Loucy (cell line): ENCODE measurements around the gene RILPL2.

ENCODE experiments used
- H2AFZ ChIP-seq: fragments of 200-600 bp; sonication (generic); 2 replicates; pipeline ENCODE4 v1.6.0; 2016; ENCODE audit warnings: antibody characterized with exemption, mild to moderate bottlenecking, low read length, moderate library complexity
- H3F3A ChIP-seq: fragments of 200-600 bp; 2 replicates; pipeline ENCODE4 v1.6.0; 2016; ENCODE audit warnings: antibody characterized with exemption, low read depth, mild to moderate bottlenecking
- H3K27me3 ChIP-seq: fragments of 200-600 bp; sonication (generic); 2 replicates; pipeline ENCODE4 v1.6.1; 2014; ENCODE audit warnings: low read length, mild to moderate bottlenecking; ENCODE audit not compliant: insufficient read depth, poor library complexity, severe bottlenecking
- H3K36me3 ChIP-seq: fragments of 200-600 bp; sonication (generic); 2 replicates; pipeline ENCODE4 v1.6.1; 2016; ENCODE audit warnings: low read length; ENCODE audit not compliant: insufficient read depth
- H3K4me1 ChIP-seq: fragments of 200-600 bp; sonication (generic); 2 replicates; pipeline ENCODE4 v1.5.1; 2014; ENCODE audit warnings: low read length, mild to moderate bottlenecking; ENCODE audit not compliant: insufficient read depth, poor library complexity, severe bottlenecking
- H3K4me2 ChIP-seq: fragments of 200-600 bp; sonication (generic); 2 replicates; pipeline ENCODE4 v1.6.0; 2014; ENCODE audit warnings: antibody characterized with exemption, low read length, low read depth, mild to moderate bottlenecking; ENCODE audit not compliant: poor library complexity, severe bottlenecking
- H3K4me3 ChIP-seq: fragments of 200-600 bp; sonication (generic); 2 replicates; pipeline ENCODE4 v1.5.1; 2014; ENCODE audit warnings: low read length, mild to moderate bottlenecking, mixed read lengths; ENCODE audit not compliant: poor library complexity, severe bottlenecking
- H3K79me2 ChIP-seq: fragments of 200-600 bp; sonication (generic); 2 replicates; pipeline ENCODE4 v1.6.1; 2014; ENCODE audit warnings: low read length; ENCODE audit not compliant: insufficient read depth
- H3K9ac ChIP-seq: fragments of 200-600 bp; sonication (generic); 2 replicates; pipeline ENCODE4 v1.6.0; 2014; ENCODE audit warnings: mild to moderate bottlenecking, low read depth, low read length, moderate library complexity; ENCODE audit not compliant: poor library complexity, severe bottlenecking
- H3K9me2 ChIP-seq: fragments of 200-600 bp; sonication (generic); replicated peaks from 2 replicates; pipeline ENCODE4 v1.6.1; 2016; ENCODE audit warnings: low read depth, low read length, mixed read lengths
- H3K9me3 ChIP-seq: fragments of 200-600 bp; sonication (generic); 2 replicates; pipeline ENCODE4 v1.6.1; 2014; ENCODE audit warnings: mild to moderate bottlenecking, antibody characterized with exemption, low read length, low read depth; ENCODE audit not compliant: insufficient read depth
- H4K20me1 ChIP-seq: fragments of 200-600 bp; sonication (generic); 2 replicates; pipeline ENCODE4 v1.6.0; 2014; ENCODE audit warnings: antibody characterized with exemption, low read length, mild to moderate bottlenecking; ENCODE audit not compliant: insufficient read depth, poor library complexity, severe bottlenecking
- CTCF ChIP-seq: fragments of 200-600 bp; sonication (generic); conservative IDR thresholded peaks from 2 replicates; pipeline ENCODE4 v1.5.1; 2014; ENCODE audit warnings: mild to moderate bottlenecking, antibody characterized with exemption, low read length
- EZH2phosphoT487 ChIP-seq: fragments of 200-600 bp; IDR thresholded peaks from 2 replicates; pipeline ENCODE4 v1.6.1; 2018; ENCODE audit warnings: antibody characterized with exemption, mild to moderate bottlenecking, moderate library complexity, borderline replicate concordance

RILPL2 gene

GRCh38 chr12:123449249-123449733, 12.8 kb upstream of the RILPL2 start:
- H3K4me1 ChIP-seq, result no peaks in the 10 kb centered on the region
- no peak overlapping the region for H3K9ac ChIP-seq
- H3K9me3 ChIP-seq, result no peaks in the 10 kb centered on the region
- no peaks in the 10 kb centered on the region for H3K79me2 ChIP-seq
- H2AFZ ChIP-seq, result 0 out of 2 replicates have a peak overlapping the region, but pooled peaks have one; percentile 60
- no peaks in the 10 kb centered on the region for H3K9me2 ChIP-seq
- TF ChIP-seq EZH2phosphoT487, result no peak
- no peak for TF ChIP-seq CTCF
- H3K27me3 ChIP-seq, result no peaks in the 10 kb centered on the region
- no peaks in the 10 kb centered on the region for H4K20me1 ChIP-seq
- H3K36me3 ChIP-seq, result no peaks in the 10 kb centered on the region
- H3F3A ChIP-seq, result 0 out of 2 replicates have a peak, but pooled peaks cover 4% of the 10 kb centered on the region
- H3K4me3 ChIP-seq, result no peak overlapping the region
- no peak overlapping the region for H3K4me2 ChIP-seq

- no peaks in the 10 kb centered on the region for H3K4me1 ChIP-seq
- H3K9me3 ChIP-seq, result no peaks in the 10 kb centered on the region
- H3K9me2 ChIP-seq, result no peaks in the 10 kb centered on the region
- H3K27me3 ChIP-seq, result no peaks in the 10 kb centered on the region
- TF ChIP-seq EZH2phosphoT487 (no peak), CTCF (no peak)
- H3K79me2 ChIP-seq, result no peaks in the 10 kb centered on the region
- H3K9ac ChIP-seq, result no peak overlapping the region
- no peak overlapping the region for H3K4me3 ChIP-seq
- H2AFZ ChIP-seq, result no peak overlapping the region
- H4K20me1 ChIP-seq, result no peaks in the 10 kb centered on the region
- H3F3A ChIP-seq, result no peaks in the 10 kb centered on the region
- no peak overlapping the region for H3K4me2 ChIP-seq
- H3K36me3 ChIP-seq, result no peaks in the 10 kb centered on the region
Measured at GRCh38 chr12:123446333-123446713, 9.8 kb upstream of the RILPL2 start.

GRCh38 chr12:123445388-123446332, 9.2 kb upstream of the RILPL2 start:
- H3K4me1 ChIP-seq, result no peaks in the 10 kb centered on the region
- no peaks in the 10 kb centered on the region for H4K20me1 ChIP-seq
- TF ChIP-seq EZH2phosphoT487 (no peak), CTCF (no peak)
- no peak overlapping the region for H3K9ac ChIP-seq
- H3K4me2 ChIP-seq, result no peak overlapping the region
- no peaks in the 10 kb centered on the region for H3F3A ChIP-seq
- H3K27me3 ChIP-seq, result no peaks in the 10 kb centered on the region
- H3K9me3 ChIP-seq, result no peaks in the 10 kb centered on the region
- H3K79me2 ChIP-seq, result no peaks in the 10 kb centered on the region
- H3K9me2 ChIP-seq, result no peaks in the 10 kb centered on the region
- H2AFZ ChIP-seq, result no peak overlapping the region
- H3K36me3 ChIP-seq, result no peaks in the 10 kb centered on the region
- H3K4me3 ChIP-seq, result no peak overlapping the region
